ACHN (cell line): ENCODE data around the gene SMARCA4.
"Not testable (repeated sequence)": the region's sequence is repeated elsewhere in the genome, so short reads cannot be mapped to it uniquely, and the experiment has no call there.

Source experiments
- DNase-seq: peaks from one replicate; pipeline ENCODE4 v3.0.0-alpha.2; 2015
- in situ Hi-C: cut with HindIII; loops from 2 replicates; pipeline ENCODE4 v1.10.0; 2017; ENCODE audit warnings: low sequenced_read_pairs, low pct_ligation_motif_present, low pct_unique_long_range_greater_than_20kb

The SMARCA4 gene

GRCh38 chr19:10927730-10928562 is 32.9 kb upstream of the SMARCA4 start:
- in situ Hi-C loops: no loop called here
- DNase-seq: no peak

DNA sequence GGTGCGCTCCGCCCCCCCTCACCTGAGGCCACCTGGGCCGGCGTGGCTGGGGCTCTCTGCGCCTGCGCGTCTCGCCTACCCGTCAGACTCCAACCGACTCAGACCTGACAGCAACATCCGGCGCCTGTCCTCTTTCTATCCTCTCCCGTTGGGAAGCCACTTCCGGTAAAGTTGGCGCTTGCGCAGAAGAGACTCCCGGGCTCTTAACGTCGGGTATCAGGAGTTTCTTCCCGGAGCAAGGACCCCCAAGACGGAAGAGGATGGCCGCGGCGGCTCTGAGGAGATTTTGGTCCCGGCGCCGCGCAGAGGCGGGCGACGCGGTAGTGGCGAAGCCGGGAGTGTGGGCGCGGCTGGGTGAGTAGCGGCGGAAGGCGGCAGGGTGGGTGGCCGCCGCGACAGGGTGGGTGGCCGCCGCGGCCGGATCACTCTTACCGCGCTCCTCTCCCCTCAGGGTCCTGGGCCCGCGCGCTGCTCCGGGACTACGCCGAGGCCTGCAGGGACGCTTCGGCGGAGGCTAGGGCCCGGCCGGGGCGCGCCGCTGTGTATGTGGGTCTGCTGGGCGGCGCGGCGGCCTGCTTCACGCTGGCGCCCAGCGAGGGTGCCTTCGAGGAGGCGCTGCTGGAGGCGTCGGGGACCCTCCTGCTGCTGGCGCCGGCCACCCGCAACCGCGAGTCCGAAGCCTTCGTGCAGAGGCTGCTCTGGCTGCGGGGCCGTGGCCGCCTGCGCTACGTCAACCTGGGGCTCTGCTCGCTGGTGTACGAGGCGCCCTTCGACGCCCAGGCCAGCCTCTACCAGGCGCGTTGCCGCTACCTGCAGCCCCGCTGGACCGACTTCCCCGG is 32.0 kb upstream of the SMARCA4 start, which contains the start of the genes TIMM29 and YIPF2:
TIMM29 (plus strand) TSS at position 249 of the 839 bp plus-strand sequence; CDS start at position 261, 12 bp downstream.
YIPF2 (minus strand) TSS at position 77 of the 839 bp plus-strand sequence. CDS start 229 bp downstream, outside the sequence.
- in situ Hi-C loops: no loop called here
- DNase-seq: peak; percentile 97

- in situ Hi-C loops: no loop called here
These were observed 31.4 kb upstream of the SMARCA4 start for GRCh38 chr19:10929402-10929794.

DNA sequence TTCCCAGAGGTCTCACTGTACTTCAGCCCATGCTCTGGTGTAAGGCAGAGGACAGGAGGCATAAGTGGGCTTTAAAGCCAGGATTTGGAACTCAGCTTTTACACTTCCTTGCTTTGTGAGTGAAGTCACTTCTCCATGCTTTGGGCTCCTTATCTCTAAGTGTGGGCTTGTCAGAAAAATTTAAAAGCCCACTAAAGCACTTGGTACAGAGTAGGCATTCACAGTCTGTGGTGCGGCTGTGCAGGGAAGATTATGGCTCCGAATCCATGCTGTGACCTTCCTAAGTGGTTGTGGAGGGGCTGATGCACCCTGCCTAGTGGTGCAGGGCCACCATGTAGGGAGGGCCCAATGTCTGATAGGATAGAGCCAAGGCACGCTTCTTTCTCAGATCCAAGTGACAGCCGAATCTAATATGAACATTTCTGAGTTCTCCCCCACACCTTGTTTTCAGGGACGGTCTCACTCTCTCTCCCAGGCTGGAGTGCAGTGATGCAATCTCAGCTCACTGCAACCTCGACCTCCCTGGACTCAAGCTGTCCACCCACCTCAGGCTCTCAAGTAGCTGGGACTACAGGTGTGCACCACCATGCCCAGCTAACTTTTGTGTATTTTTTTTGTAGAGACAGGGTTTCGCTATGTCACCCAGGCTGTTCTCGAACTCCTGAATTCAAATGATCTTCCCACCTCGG is 25.3 kb upstream of the SMARCA4 start:
- in situ Hi-C loops: no loop called here
- no peak for DNase-seq

More at GRCh38 chr19:10929402-10929794, 31.4 kb upstream of the SMARCA4 start:
- no peak for DNase-seq

DNA sequence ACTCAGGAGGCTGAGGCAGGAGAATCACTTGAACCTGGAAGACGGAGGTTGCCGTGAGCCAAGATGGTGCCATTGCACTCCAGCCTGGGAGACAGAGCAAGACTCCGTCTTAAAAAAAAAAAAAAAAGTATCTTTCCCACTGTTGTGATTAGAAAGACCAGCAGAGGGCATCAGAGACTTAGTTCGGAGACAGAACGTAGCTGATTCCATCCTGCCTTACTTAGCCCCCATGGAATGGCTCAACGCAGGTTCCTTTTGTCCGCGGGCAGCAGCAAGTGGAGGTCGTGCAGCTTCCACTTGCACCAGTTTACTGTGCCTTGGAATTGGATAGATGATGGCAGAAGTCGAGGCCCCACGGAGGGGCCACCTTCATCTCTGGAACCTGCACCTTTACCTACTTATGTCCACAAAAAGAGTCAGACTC is 24.2 kb upstream of the SMARCA4 start:
- peak; percentile 79 for DNase-seq

GRCh38 chr19:10941649-10942048 is 19.2 kb upstream of the SMARCA4 start:
- in situ Hi-C loops: not testable (repeated sequence)

More for the DNA sequence above, 24.2 kb upstream of the SMARCA4 start:
- in situ Hi-C loops: no loop called here

DNA sequence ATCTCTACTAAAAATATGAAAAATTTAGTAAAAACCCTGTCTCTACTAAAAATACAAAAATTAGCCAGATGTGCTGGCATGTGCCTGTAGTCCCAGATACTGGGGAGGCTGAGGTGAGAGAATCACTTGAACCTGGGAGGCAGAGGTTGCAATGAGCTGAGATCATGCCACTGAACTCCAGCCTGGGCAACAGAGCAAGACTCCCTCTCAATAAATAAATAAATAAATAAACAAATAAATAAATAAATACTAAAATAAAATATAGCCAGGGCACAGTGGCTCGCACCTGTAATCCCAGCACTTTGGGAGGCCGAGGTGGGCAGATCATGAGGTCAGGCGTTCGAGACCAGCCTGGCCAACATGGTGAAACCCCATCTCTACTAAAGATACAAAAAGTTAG is 17.4 kb upstream of the SMARCA4 start:
- in situ Hi-C loops: not testable (repeated sequence)

More at GRCh38 chr19:10941649-10942048, 19.2 kb upstream of the SMARCA4 start:
- DNase-seq: not testable (repeated sequence)

GRCh38 chr19:10945264-10945663 is 15.6 kb upstream of the SMARCA4 start:
- DNase-seq: no peak
- in situ Hi-C loops: no loop called here

More for the DNA sequence above, 17.4 kb upstream of the SMARCA4 start:
- DNase-seq: not testable (repeated sequence)

- peak; percentile 24 for DNase-seq
- in situ Hi-C loops: no loop called here
These were observed 13.7 kb upstream of the SMARCA4 start for GRCh38 chr19:10946958-10947657.

GRCh38 chr19:10952809-10953208 is 8.0 kb upstream of the SMARCA4 start:
- in situ Hi-C loops: no loop called here
- no peak for DNase-seq

- DNase-seq, in situ Hi-C loops: not testable (repeated sequence)
These were observed 1.4 kb upstream of the SMARCA4 start for GRCh38 chr19:10959277-10959968.

GRCh38 chr19:10961073-10961860 is 437 bp downstream of the SMARCA4 start:
- in situ Hi-C loops: no loop called here
- DNase-seq: peak; percentile 36

- in situ Hi-C loops: no loop called here
- no peak for DNase-seq
These were observed 2.0 kb downstream of the SMARCA4 start for GRCh38 chr19:10962863-10963262.

DNA sequence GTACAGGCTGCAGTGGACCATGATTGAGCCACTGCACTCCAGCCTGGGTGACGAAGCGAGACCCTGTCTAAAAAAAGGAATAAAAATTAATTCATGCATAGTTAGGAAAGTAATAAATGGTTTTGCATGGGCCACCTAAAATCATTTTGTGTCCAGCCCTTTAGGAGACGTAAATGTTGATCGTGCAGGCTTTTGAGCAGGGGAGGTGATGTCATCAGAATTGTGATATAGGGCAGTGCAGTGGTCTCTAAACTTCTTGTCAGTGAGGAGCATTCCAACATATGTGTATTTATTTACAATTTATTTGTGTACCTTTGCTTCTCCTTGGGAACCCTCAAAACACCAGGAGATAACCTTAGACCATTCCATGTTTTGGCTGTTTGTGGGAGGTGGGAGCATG is 3.0 kb downstream of the SMARCA4 start:
- in situ Hi-C loops: no loop called here
- DNase-seq: no peak

- no peak for DNase-seq
- in situ Hi-C loops: no loop called here
These were observed 4.1 kb downstream of the SMARCA4 start for GRCh38 chr19:10964903-10965302.

GRCh38 chr19:10965398-10965797 is 4.6 kb downstream of the SMARCA4 start:
- DNase-seq: no peak
- in situ Hi-C loops: no loop called here

DNA sequence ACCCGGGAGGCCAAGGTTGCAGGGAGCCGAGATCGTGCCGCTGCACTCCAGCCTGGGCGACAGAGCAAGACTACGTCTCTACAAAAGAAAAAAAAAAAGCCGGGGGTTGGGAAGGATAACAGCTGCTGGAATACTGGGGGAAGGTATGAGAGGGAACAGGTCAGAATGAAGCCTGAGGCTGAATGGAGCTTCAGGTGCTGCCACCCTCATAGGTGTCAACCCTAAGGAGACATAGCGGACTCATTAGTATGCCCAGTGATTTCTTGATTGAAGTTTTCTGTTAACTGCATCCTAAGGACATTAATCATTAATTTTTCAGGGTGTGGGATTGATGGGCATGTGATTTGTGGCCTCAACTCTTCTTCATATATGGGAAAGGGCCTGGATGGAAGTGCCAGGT is 6.0 kb downstream of the SMARCA4 start:
- in situ Hi-C loops: no loop called here
- no peak for DNase-seq
